ENCODE measurements around the gene MAGI2. TPM values are rescaled to one million over a fixed set of nuclear protein-coding genes. Genes with fewer than 3 reads are reported as not detected.

The MAGI2 gene
- total RNA-seq, 2 donors from 2014 or later: 10.3 to 19.2 TPM

DNA sequence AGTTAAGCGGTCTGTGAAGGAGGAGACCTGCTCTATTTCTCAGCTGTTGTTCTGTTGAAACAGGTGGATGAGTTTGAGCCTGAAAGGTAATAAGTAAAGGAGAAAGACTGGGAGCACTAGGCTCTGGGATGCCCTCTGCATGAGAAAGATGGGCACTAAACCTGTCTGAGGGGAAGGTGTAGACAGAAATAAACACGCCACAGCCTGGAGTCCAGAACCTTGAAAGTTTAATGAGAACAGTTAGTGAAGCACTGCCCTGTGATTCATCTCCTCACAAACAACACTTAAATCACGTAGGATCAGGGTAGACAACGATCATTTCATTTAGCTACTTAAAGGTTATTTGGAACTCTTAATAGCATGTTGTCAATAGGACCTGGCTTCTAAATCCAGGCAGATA is 1461.8 kb downstream of the MAGI2 start:
- H3K9me3 Mint-ChIP-seq: peaks cover 17% of the 10 kb centered on the region
- H3K4me1 Mint-ChIP-seq: peaks cover 19% of the 10 kb centered on the region
- DNase-seq: no peak
- H3K36me3 ChIP-seq (ENCODE audit: control insufficient read depth, insufficient read depth, low read length): no peaks in the 10 kb centered on the region
- TF ChIP-seq, protein P1, sequence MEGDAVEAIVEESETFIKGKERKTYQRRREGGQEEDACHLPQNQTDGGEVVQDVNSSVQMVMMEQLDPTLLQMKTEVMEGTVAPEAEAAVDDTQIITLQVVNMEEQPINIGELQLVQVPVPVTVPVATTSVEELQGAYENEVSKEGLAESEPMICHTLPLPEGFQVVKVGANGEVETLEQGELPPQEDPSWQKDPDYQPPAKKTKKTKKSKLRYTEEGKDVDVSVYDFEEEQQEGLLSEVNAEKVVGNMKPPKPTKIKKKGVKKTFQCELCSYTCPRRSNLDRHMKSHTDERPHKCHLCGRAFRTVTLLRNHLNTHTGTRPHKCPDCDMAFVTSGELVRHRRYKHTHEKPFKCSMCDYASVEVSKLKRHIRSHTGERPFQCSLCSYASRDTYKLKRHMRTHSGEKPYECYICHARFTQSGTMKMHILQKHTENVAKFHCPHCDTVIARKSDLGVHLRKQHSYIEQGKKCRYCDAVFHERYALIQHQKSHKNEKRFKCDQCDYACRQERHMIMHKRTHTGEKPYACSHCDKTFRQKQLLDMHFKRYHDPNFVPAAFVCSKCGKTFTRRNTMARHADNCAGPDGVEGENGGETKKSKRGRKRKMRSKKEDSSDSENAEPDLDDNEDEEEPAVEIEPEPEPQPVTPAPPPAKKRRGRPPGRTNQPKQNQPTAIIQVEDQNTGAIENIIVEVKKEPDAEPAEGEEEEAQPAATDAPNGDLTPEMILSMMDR (conservative IDR thresholded peaks at IDR 0.05): no peak
- H3K4me3 Mint-ChIP-seq: no peak overlapping the region
- H3K4me3 ChIP-seq (ENCODE audit: low read length): no peak overlapping the region
- no peak overlapping the region for H3K27ac ChIP-seq (ENCODE audit: low read depth, low read length)
- no peaks in the 10 kb centered on the region for H3K27me3 ChIP-seq (ENCODE audit: control insufficient read depth, insufficient read depth, low read length, poor library complexity, severe bottlenecking)
- peaks cover 4% of the 10 kb centered on the region for H3K4me1 ChIP-seq (ENCODE audit: control insufficient read depth, insufficient read depth, low read length)
- 96% methylated on average over 2 to 4 of the region's 4 CpGs for WGBS, 2 experiments (ENCODE audit: insufficient coverage in 1 of 2, insufficient read length in 1 of 2)
- no peak overlapping the region for H3K9ac ChIP-seq (ENCODE audit: extremely low read depth, low read length, poor library complexity, severe bottlenecking)
- no peaks in the 10 kb centered on the region for H3K36me3 Mint-ChIP-seq (ENCODE audit: low read depth)
- no peak overlapping the region for H3K27ac Mint-ChIP-seq
- no peaks in the 10 kb centered on the region for H3K27me3 Mint-ChIP-seq (ENCODE audit: insufficient read depth)
- H3K9me3 ChIP-seq (ENCODE audit: control insufficient read depth, low read length): peaks cover 11% of the 10 kb centered on the region

DNA sequence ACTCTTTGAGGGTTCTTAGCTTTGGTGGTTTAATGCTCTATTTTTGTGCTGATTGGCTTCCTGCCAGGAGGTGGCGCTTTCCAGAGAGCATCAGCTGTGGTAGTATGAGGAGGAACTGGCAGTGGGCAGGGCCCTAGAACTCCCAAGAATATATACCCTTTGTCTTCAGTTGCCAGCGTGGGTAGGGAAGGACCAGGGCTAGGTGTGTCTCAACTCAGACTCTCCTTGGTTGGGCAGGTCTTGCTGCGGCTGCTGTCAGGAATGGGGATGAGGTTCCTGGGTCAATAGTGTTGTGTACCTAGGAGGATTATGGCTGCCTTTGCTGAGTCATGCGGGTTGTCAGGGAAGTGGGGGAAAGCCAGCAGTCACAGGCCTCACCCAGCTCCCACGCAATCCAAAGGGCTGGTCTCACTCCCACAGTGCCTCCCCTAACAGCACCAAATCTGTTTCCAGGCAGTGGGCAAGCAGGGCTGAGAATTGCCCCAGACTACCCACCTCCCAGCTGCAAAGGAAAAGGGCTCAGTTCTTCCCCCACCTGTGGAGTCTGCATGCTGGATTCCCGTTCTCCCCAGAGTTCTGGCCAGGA is 1463.4 kb downstream of the MAGI2 start:
- peaks cover 4% of the 10 kb centered on the region for H3K4me1 ChIP-seq (ENCODE audit: control insufficient read depth, insufficient read depth, low read length)
- TF ChIP-seq, protein P1 (conservative IDR thresholded peaks at IDR 0.05): peak; percentile 79
- Mint-ChIP-seq H3K4me1 (peaks cover 18% of the 10 kb centered on the region), H3K9me3 (peaks cover 17% of the 10 kb centered on the region), H3K27ac (peak overlapping the region; percentile 90), H3K36me3 (ENCODE audit: low read depth) (no peaks in the 10 kb centered on the region), H3K4me3 (no peak overlapping the region), H3K27me3 (ENCODE audit: insufficient read depth) (no peaks in the 10 kb centered on the region)
- no peaks in the 10 kb centered on the region for H3K27me3 ChIP-seq (ENCODE audit: control insufficient read depth, insufficient read depth, low read length, poor library complexity, severe bottlenecking)
- 85 to 100% methylated on average over 1 to 6 of the region's 6 CpGs for WGBS, 2 experiments (ENCODE audit: insufficient coverage in 1 of 2, insufficient read length in 1 of 2)
- H3K36me3 ChIP-seq (ENCODE audit: control insufficient read depth, insufficient read depth, low read length): no peaks in the 10 kb centered on the region
- no peak overlapping the region for H3K27ac ChIP-seq (ENCODE audit: low read depth, low read length)
- H3K9me3 ChIP-seq (ENCODE audit: control insufficient read depth, low read length): peaks cover 11% of the 10 kb centered on the region
- DNase-seq: peak; percentile 87
- no peak overlapping the region for H3K4me3 ChIP-seq (ENCODE audit: low read length)
- no peak overlapping the region for H3K9ac ChIP-seq (ENCODE audit: extremely low read depth, low read length, poor library complexity, severe bottlenecking)

DNA sequence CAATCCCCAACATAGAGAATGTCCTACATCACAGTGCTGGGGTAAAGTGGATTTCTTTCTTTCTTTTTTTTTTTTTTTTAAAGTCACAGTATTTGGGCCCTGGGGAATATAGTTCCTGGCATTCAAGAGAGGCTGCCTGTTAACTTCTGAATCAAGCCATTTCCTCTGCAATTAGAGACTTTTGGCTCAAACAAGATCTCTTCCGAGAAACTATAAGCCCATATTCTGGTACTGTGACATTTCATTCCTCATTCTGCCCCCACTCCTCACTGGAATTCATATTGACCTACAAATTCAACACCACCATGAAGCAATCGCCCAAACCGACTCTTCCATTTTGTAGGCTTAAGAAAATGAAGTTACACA is 1467.5 kb downstream of the MAGI2 start:
- 93 to 100% methylated on average over 1 to 3 of the region's 3 CpGs for WGBS, 2 experiments (ENCODE audit: insufficient coverage in 1 of 2, insufficient read length in 1 of 2)
- no peak overlapping the region for H3K27ac ChIP-seq (ENCODE audit: low read depth, low read length)

More for the DNA sequence above, 1467.5 kb downstream of the MAGI2 start:
- Mint-ChIP-seq H3K9me3 (peaks cover 17% of the 10 kb centered on the region), H3K4me1 (peaks cover 14% of the 10 kb centered on the region), H3K36me3 (ENCODE audit: low read depth) (no peaks in the 10 kb centered on the region), H3K27ac (no peak overlapping the region), H3K27me3 (ENCODE audit: insufficient read depth) (peaks cover 2% of the 10 kb centered on the region), H3K4me3 (no peak overlapping the region)
- H3K4me3 ChIP-seq (ENCODE audit: low read length): no peak overlapping the region
- H3K4me1 ChIP-seq (ENCODE audit: control insufficient read depth, insufficient read depth, low read length): peaks cover 4% of the 10 kb centered on the region
- H3K9ac ChIP-seq (ENCODE audit: extremely low read depth, low read length, poor library complexity, severe bottlenecking): no peak overlapping the region
- H3K27me3 ChIP-seq (ENCODE audit: control insufficient read depth, insufficient read depth, low read length, poor library complexity, severe bottlenecking): no peaks in the 10 kb centered on the region
- peaks cover 11% of the 10 kb centered on the region for H3K9me3 ChIP-seq (ENCODE audit: control insufficient read depth, low read length)
- TF ChIP-seq, protein P1 (conservative IDR thresholded peaks at IDR 0.05): no peak
- DNase-seq: no peak
- H3K36me3 ChIP-seq (ENCODE audit: control insufficient read depth, insufficient read depth, low read length): no peaks in the 10 kb centered on the region
